GM21423 (cell line): ENCODE measurements around the gene HSP90B1.
A peak's percentile ranks its signal among the peaks of the same experiment; 100 is the strongest.

Source experiments
- ATAC-seq: cut with Tn5 transposase; IDR thresholded peaks from one replicate; pipeline ENCODE4 v1.9.1; 2021; ENCODE audit warnings: mild to moderate bottlenecking, moderate library complexity; ENCODE audit not compliant: unreplicated experiment

HSP90B1 gene

DNA sequence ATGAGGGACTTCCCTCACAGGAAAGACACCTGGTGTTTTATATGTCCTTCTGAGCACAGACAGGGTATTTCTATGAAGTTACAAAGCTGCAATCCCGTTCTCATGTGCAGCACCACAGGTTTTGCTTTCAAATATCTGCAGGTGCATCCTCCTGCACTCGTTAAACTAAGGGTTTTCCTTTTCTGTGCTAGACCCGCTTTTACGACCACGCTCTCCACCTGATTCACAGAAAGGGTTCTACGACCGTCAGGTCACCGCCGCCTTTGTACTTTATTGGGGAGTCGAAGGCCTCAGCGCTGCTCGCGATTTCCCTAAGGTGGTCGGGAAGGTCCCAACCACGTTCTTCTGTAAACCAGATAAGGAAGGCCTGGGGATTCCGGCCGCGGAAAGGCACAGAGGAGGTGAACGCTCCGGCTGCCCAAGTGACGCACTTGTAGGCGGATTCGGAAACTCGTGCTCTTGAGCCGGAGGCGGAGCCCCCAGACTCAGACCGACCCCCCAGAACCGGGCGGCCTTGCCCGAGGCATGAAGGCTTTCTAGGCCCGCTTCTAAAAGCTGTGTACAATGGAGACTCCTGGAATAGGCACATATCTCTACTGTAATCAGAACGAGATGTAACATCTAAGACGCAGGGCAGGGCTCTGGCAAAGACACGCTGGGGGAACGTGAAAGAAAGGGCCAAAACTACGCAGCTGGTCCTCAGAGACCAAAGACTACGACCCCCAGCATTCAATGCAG lies 995 bp upstream of the HSP90B1 start:
- peak; percentile 23 for ATAC-seq

DNA sequence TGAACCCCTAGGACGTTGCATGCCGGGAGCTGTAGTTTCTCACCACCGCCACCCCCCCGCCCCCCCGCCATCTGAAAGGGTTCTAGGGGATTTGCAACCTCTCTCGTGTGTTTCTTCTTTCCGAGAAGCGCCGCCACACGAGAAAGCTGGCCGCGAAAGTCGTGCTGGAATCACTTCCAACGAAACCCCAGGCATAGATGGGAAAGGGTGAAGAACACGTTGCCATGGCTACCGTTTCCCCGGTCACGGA lies 501 bp upstream of the HSP90B1 start:
- ATAC-seq = no peak

DNA sequence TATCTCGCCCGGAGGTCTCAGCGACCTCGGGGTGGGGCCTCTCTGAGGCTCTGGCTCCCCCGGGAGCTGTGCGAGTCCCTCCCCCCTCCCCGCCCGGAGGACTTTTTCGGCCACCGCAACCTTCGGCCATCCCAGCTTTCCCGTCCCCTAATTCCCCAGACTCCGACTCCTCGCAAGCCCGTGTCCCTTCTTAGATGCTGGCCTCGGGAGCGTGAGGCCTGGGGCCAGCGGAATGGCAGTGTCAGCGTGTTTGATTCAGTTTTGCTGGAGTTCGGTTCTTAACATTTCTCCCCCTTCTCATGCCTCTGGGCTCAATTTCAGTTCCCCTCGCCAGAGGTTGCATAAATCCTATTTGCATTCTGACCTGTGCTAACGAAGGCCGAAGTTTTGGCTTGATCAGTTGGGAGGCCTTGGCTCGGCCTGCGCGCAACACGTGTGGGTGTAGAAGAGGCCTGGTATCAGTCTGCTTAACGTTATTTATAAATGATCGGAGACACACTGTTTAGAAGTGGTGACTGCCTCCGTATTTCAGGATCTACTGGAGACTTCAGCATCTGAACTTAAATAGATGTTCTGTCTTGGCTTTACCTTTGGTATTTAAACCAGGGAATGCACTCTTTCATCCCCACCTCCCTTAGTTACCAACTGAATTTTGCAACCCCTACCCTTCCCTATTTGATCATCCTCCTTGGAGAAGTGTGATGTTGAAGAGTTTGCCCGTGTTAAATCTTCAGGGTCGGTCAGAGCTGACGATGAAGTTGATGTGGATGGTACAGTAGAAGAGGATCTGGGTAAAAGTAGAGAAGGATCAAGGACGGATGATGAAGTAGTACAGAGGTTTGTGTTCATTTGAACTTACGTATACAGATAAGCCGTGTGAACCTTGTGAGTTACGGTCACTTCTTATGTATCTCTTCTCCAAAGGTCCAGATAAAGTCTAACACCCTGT lies 851 bp downstream of the HSP90B1 start:
- no peak for ATAC-seq

DNA sequence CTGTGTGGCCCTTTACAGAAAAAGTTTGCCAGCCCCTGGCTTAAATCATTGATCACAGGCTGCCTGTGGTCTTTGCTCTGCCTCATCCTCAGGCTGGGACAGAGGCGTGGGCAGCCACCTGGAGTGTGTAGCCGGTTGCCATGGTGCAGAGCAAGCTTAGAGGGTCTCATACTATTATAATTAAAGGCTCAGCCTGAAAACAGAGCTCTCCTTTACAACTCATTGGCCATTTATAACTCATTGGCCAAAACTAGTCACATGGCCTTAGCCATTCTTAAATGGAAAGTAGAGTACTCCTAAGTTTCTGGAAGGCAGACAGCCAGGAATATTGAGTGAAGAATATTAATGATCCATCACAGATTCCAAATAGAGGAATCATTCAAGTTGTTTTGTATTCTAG lies 3.0 kb downstream of the HSP90B1 start:
- no peak for ATAC-seq

DNA sequence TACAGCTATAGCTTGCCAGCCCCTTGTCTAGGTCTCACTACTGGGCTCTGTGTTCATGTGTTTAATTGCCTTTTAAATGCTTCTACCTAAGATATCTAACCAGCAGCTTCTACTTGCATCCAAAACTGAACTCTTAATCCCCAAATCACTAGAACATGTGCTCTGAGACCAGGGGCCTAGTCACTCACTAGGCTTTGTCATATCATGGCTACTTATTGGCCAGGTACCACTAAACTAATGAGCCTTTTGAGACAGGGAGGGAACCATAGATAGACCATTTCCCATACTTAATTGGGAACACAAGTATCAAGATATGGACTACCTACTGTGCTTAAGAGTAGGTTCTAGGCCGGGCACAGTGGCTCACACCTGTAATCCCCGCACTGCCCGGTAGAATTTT lies 6.5 kb downstream of the HSP90B1 start:
- no peak for ATAC-seq

DNA sequence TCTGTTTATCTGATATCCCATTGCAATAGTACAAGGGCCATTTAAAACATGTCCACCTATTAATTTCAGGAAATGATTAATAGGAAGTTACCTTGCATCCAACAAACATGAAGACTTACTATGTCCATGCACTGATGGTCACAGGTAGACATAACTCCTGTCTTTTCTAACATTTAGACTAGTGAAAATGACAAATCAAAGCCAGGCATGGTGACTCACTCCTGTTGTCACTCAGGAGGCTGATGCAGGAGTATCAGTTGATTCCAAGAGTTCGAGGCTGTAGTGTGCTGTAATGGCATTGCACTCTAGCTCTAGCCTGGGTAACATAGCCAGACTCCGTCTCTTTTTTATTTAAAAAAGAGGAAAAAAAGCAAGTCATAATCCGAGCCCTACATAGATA lies 14.8 kb downstream of the HSP90B1 start:
- no peak for ATAC-seq

DNA sequence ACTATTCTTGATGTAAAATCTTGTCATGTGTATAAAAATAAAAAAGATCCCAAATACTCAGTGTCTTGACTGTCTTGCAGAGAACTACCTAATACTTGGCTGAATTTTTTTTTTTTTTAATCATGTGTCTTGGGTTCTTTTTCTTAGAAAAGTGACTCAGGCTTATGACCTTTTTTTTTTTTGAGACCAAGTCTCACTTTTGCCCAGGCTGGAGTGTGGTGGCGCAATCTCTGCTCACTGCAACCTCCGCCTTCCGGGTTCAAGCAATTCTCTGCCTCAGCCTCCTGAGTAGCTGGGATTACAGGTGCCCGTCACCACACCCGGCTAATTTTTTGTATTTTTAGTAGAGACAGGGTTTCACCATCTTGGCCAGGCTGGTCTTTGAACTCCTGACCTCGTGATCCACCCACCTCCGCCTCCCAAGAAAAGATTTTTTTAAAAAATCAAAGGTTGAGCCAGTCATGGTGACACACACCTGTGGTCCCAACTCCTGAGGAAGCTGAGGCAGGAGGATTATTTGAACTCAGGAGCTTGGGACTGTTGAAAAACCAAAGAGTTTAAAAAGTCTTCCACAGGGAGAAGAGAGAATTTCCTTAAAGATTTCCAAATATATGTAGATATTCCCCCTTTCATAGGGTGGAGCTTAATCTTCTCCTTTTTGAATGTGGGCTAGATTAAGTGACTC lies 17.8 kb downstream of the HSP90B1 start:
- no peak for ATAC-seq

DNA sequence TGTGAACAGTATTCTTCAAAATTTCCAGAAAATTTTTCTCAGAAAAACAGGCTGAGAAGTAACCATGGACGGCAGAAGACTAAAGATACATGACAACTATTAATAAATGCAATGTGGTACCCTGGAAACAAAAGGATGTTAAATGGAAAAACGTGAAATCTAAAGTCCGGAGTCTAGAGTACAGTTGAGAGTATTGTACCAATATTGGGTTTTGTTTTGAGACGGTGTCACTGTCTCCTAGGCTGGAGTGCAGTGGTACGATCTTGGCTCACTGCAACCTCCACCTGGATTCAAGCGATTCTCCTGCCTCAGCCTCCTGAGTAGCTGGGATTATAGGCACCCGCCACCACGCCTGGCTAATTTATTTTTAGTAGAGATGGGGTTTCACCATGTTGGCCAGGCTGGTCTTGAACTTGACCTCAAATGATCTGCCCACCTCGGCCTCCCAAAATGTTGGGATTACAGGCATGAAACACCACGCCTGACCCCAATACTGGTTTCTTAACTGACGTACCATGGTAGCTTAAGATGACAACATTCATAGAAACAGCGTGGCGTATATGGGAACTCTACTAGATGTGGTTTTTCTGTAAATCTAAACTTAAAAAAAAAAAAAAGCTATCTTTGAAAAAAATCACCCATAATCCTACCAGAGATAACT lies 18.7 kb downstream of the HSP90B1 start:
- no peak for ATAC-seq

DNA sequence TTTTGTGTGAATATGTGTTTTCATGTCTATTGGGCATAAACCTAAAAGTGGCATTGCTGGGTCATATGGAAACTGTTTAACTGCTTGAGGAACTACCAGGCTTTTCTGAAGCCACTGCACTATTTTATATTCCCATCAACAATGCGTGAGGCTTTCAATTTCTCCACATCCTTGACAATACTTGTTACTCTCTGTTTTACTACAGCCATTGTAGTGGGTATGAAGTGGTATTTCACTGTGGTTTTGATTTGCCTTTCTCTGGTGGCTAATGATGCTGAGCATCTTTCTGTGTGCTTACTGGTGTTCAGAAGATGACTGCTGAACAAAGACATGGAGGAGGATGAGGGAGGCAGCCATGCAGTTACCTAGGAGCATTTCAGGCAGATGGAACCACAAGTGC lies 22.3 kb downstream of the HSP90B1 start:
- no peak for ATAC-seq

DNA sequence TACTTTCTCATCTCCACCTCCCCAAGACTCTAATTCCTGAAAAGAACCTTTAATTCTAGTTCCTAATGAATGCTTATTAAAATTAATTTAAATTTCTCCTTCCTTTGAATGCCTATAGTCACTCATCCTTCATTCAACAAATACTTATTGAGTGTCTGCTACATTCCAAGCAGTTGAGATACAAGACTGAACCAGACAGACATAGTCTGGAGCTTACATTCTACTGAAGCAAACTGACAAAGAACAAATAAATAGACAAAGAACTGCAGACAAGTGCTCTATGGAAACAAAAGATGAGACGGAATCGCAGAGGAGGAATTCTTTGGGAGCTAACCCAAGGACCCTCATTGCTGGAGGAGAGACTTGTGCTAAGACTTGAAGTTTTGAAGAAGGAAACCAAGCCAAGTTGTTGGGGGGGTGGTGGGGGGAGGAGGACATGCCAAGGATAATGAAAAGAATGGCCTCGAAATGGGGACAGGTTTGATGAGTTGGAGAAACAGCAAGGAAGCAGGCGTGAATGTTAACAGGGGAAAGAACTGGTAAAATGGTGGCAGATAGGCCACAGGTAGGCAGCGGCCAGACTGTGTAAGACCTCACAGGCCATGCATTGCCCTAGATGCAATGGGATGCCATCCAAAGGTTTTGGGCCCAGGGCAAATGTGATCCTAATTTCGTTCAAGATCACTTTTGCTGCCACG lies 25.8 kb downstream of the HSP90B1 start:
- no peak for ATAC-seq

DNA sequence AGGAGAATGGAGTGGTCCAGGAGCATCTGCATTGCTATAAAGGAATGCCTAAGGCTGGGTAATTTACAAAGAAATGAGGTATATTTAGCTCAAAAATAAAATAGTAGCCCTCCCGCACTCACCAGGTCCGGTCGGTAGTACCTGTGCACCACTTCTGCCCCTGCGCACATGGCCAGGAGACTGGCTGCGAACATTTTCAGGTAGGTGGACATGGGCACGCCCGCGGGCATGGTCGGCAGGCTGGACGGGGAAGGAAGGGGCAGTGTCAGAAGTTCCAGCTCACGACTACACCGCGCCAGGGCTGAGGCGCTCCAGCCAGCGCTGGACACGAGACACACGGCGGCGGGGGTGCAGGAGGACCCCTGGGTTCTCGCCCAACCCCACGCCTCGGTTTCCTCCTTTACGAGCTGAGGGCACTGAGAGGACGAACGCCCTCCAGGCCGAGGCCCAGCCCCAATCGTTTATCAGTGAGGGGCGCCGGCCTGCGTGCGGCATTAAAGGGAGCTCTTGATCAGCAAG lies 26.4 kb downstream of the HSP90B1 start:
- ATAC-seq = no peak

DNA sequence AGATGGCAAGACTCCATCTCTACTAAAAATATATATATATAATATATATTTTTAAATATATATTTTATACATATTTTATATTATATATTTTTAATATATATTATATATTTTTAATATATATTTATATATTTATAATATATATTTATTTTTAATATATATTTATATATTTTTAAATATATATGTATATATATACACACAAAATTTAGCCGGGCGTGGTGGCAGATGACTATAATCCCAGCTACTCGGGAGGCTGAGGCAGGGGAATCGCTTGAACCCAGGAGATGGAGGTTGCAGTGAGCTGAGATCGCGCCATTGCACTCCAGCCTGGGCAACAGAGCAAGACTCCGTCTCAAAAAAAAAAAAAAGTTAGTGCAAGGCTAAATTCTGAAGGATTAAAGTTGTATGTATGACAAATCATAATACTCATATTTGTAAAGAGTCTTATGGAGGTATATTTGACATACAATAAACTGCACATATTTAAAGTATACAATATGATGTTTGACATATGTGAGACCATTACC lies 27.7 kb downstream of the HSP90B1 start:
- no peak for ATAC-seq

DNA sequence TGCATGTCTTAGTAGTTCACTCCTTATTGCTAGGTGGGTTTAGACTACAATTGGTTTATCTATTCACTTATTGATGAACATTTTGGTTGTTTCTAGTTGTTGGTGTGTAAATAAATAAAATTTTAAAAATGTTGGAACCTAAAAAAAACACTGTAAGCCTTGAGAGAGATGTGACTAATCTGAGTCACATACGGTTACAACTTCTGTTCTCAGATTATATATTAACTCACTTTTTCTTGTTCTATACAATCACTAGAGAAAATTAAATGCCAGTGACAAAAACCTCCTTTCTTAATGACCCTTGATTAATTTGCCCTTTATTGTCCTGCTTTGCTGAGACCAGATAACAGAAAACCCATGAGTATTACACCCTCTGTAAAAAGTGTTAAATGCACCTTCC lies 28.4 kb downstream of the HSP90B1 start:
- ATAC-seq = no peak

DNA sequence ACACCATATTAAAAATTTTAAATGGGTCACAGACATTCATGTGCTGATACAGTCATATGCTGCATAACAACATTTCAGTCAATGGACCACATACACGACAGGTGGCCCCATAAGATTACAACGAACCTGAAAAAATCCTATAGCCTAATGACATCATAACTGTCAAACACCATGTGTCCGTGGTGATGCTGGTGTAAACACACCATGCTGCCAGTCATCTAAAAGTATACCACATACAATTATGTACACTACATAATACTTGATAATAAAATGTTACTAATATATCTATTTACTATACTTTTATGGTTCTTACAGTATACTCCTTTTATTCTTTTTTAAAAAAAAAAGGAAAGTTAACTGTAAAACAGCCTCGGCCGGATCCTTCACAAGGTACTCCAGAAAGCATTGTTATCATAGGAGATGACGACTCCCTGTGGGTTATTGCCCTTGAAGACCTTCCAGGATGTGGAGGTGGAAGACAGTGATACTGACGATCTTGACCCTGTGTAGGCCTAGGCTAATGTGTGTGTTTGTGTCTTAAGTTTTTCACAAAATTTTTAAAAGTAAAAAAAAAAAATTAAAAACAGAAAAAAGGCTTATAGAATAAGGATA lies 30.5 kb downstream of the HSP90B1 start:
- ATAC-seq = no peak

DNA sequence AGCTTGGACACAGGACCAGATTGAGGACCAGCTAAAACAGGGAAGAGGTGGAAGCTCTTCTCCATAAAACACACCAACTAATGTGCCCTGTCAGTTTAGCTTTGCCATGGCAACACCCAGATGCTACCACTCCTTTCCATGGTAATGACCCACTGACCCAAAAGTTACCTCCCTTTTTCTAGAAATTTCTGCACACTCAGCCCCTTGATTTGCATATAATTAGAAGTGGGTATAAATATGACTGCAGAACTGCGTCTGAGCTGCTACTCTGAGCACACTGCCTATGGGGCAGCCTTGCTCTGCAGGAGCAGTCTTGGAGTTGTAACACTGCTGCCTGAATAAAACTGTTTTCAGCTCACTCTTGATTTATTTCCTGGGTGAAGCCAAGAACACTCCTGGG lies 32.3 kb downstream of the HSP90B1 start:
- no peak for ATAC-seq

DNA sequence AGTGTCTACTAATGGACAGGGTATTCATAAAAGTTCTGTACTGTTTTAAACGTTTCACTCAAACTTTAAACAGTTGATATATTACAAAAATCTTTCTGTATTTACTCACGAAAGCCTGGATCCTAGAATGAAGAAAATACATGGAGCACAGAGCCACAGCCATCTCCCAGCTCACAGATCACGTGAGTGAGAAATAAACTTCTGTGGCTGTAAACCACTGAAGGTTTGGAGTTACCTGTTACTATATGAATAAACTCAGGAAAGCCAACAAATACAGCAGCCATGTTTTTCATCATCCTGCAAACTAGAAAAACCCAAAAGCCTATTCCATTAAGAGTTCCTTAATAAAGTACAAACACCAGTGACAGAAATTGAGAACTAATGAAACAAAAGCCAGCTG lies 34.6 kb downstream of the HSP90B1 start:
- ATAC-seq = no peak

DNA sequence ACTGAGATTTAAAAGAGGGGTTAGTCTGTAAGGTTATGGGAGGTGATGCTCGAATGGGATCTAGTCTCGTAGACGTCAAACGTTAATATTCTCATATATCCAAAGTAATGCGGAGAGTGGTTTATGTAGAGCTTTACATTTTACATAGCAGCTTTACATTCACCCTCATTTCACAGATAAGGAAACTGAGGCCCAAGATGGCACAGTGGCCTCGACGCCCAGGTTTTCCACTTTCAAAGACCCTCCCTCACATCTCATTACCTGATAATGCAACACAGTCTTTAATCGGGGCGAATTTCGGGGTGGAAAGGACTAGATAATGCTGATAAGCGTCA lies 35.0 kb downstream of the HSP90B1 start:
- no peak for ATAC-seq

DNA sequence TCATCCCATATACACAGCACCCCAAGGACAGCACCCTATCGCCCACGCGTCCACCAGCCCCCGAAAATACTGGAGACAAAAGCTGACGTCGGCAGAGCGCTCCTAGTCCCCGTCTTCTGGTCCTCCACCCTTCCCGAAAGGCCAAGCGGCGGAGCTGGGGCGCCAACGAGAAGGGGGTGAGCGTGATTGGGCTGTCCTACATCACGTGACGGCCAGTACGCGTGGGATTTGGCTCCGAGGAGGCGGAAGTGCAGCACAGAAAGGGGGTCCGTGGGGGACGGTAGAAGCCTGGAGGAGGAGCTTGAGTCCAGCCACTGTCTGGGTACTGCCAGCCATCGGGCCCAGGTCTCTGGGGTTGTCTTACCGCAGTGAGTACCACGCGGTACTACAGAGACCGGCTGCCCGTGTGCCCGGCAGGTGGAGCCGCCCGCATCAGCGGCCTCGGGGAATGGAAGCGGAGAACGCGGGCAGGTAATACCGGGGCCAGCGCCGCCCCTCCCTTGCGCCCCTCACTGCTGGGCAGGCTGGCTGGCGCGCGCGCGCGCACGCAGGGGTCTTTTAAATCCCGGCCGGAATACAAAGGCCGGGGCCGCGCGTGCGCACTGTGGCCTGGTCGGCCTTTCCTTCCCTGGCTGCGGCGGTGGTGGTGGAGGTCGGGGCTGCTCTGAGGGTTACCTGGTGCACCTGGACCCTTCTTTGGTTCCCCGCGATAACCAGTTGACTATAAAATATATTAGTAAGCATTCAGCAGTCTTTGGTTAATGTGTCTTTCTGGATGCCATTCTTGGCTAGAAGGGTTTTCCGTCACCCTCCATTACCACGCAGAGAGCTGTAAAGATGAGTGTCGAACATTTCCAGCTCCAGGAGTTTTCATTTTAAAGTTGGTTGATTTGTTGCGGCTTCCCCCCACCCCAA lies 35.6 kb downstream of the HSP90B1 start, which contains the start of gene TDG:
TDG (plus strand) TSS at position 283 of the 915 bp plus-strand sequence; CDS start at position 449, 166 bp downstream.
- peak; percentile 90 for ATAC-seq

DNA sequence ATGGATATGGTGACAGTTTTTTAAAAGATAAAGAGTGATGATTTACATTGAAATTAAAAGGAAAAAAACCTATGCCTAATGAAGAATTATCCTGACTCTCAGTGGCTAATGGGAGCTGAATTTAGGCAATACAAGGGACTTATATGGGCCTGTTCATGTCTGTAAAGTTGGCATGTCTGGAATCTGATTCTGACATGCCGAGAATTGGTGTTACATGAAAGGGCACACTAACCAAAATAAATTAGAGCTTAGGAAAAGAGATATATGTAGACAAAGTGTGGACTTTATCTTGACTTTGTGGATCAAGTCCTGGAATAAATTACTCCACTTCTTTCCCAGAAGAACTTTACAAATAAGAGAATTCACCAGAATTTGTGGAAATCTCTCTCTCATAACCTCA lies 36.5 kb downstream of the HSP90B1 start:
- ATAC-seq = no peak
